GM12892 (cell line): ENCODE data around the gene MYO7A.

Experiments used
- POLR2A ChIP-seq: IDR thresholded peaks from 2 replicates; pipeline ENCODE4 v1.6.1; 2011; ENCODE audit warnings: low read depth, low read length, control low read depth
- POLR2AphosphoS5 ChIP-seq: IDR thresholded peaks from 2 replicates; pipeline ENCODE4 v1.6.1; 2011; ENCODE audit warnings: low read depth, low read length, control low read depth
- TAF1 ChIP-seq: IDR thresholded peaks from 2 replicates; pipeline ENCODE4 v1.6.1; 2011; ENCODE audit warnings: low read depth, mild to moderate bottlenecking, control low read depth, low read length, borderline replicate concordance

DNA sequence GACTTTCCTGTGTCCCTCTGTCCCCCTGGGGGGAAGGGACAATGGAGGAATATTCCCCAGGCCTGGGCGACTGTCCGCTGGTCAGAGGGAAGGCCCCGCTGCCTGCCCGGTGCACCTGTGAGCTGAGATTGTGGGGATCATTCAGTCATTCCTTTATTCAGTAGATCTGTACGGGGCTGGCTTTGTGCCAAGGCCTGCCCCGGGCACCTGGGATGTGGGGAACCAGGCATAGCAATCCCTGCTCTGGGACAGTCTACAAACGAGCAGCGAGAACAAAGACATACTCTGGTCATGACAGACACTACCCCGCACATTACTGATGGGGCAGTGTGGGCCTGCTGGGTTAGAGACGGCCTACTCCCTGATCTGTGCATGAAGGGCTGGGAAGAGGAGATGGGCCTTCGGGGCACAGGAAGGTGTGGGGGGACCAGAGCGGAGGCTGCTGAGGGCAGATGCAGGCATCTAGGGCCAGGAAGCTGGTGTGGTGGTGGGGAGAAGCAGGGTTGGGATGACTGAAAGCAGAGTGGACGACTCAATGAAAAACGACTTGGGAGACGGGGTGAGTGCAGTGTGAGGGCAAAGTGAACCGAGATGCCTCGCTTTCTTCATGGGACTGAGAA lies 1.8 kb upstream of the MYO7A start:
- TF ChIP-seq POLR2AphosphoS5 (no peak), TAF1 (no peak), POLR2A (no peak)
